Progenitor cell of endocrine pancreas (in vitro differentiated cells): ENCODE data around the gene DNAJB6. TPM values are rescaled to one million over a fixed set of nuclear protein-coding genes. Genes with fewer than 3 reads are reported as not detected.

ENCODE experiments used
- DNase-seq: peaks from one replicate; pipeline ENCODE4 v3.0.0; 2021; ENCODE audit warnings: low spot score; ENCODE audit not compliant: unreplicated experiment
- H3K27ac Mint-ChIP-seq: 2 replicates; pipeline ENCODE4 v1.8.0; 2021; ENCODE audit warnings: mild to moderate bottlenecking, moderate library complexity, mixed read lengths
- H3K27me3 Mint-ChIP-seq: 2 replicates; pipeline ENCODE4 v1.8.0; 2021; ENCODE audit warnings: mixed read lengths
- H3K36me3 Mint-ChIP-seq: 2 replicates; pipeline ENCODE4 v1.8.0; 2022; ENCODE audit warnings: mixed read lengths; ENCODE audit not compliant: insufficient read depth
- H3K4me1 Mint-ChIP-seq: 2 replicates; pipeline ENCODE4 v1.8.0; 2021; ENCODE audit warnings: low read depth, mixed read lengths
- H3K4me3 Mint-ChIP-seq: 2 replicates; pipeline ENCODE4 v1.8.0; 2021; ENCODE audit warnings: low read depth, mild to moderate bottlenecking, moderate library complexity, mixed read lengths
- H3K9me3 Mint-ChIP-seq: 2 replicates; pipeline ENCODE4 v1.8.0; 2021; ENCODE audit warnings: low read depth, mixed read lengths
- total RNA-seq: library from RNA; stranded (reverse); gene quantifications from 2 replicates; pipeline ENCODE4 v1.2.1, GENCODE V29; 2021
- TF ChIP-seq, protein P1 (sequence below): fragments of 200-600 bp; sonication (generic); IDR thresholded peaks from one replicate; pipeline ENCODE4 v1.5.0; 2021; ENCODE audit warnings: antibody characterized with exemption, mild to moderate bottlenecking; ENCODE audit not compliant: unreplicated experiment

Gene DNAJB6
- total RNA-seq, 1 donor from 2014 or later: 119 TPM

DNA sequence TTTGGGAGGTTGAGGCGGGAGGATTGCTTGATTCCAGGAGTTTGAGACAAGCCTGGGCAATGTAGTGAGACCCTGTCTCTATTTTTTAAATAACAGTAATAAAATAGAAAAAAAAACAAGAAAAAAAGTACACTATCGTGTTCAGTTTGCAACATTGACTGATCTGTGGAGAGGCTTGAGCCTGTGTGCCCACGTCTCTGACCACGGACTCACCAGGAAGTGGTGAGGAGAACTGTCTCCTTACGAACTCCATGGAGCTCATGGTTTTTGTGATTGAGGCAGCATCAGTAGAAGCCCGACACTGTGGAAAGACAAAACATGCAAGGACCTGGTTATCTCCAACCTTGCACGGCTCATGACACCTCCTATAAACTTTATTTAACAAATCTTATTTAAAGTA is 23.9 kb upstream of the DNAJB6 start:
- TF ChIP-seq, protein P1, sequence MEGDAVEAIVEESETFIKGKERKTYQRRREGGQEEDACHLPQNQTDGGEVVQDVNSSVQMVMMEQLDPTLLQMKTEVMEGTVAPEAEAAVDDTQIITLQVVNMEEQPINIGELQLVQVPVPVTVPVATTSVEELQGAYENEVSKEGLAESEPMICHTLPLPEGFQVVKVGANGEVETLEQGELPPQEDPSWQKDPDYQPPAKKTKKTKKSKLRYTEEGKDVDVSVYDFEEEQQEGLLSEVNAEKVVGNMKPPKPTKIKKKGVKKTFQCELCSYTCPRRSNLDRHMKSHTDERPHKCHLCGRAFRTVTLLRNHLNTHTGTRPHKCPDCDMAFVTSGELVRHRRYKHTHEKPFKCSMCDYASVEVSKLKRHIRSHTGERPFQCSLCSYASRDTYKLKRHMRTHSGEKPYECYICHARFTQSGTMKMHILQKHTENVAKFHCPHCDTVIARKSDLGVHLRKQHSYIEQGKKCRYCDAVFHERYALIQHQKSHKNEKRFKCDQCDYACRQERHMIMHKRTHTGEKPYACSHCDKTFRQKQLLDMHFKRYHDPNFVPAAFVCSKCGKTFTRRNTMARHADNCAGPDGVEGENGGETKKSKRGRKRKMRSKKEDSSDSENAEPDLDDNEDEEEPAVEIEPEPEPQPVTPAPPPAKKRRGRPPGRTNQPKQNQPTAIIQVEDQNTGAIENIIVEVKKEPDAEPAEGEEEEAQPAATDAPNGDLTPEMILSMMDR: no peak
- H3K9me3 Mint-ChIP-seq: no peaks in the 10 kb centered on the region
- H3K4me3 Mint-ChIP-seq: no peak overlapping the region
- no peak for DNase-seq
- H3K4me1 Mint-ChIP-seq: peaks cover 9% of the 10 kb centered on the region
- no peak overlapping the region for H3K27ac Mint-ChIP-seq
- H3K27me3 Mint-ChIP-seq: peaks cover 4% of the 10 kb centered on the region
- no peaks in the 10 kb centered on the region for H3K36me3 Mint-ChIP-seq

DNA sequence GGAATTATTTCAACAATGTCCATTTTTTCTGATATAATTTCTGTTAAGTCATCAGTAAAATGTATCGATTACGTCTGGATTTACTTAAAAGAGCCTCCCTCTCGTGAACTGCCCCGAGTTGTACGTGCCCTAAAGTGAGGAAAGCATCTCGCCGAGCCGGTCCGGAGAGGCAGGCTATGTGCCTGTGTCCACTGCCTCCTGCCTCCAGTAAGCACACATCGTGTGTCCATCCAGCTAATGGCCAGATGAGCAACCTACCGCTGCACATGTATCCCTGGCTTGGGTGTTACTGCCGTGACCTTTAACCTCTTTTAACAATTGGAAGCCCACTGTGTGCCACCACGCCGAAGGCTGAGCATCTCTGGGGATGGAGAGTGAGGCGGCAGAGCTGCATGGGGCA is 23.2 kb upstream of the DNAJB6 start:
- no peak overlapping the region for H3K4me3 Mint-ChIP-seq
- TF ChIP-seq, protein P1: no peak
- H3K36me3 Mint-ChIP-seq: no peaks in the 10 kb centered on the region
- H3K4me1 Mint-ChIP-seq: peaks cover 9% of the 10 kb centered on the region
- H3K27me3 Mint-ChIP-seq: peaks cover 4% of the 10 kb centered on the region
- DNase-seq: no peak
- no peaks in the 10 kb centered on the region for H3K9me3 Mint-ChIP-seq
- H3K27ac Mint-ChIP-seq: no peak overlapping the region

DNA sequence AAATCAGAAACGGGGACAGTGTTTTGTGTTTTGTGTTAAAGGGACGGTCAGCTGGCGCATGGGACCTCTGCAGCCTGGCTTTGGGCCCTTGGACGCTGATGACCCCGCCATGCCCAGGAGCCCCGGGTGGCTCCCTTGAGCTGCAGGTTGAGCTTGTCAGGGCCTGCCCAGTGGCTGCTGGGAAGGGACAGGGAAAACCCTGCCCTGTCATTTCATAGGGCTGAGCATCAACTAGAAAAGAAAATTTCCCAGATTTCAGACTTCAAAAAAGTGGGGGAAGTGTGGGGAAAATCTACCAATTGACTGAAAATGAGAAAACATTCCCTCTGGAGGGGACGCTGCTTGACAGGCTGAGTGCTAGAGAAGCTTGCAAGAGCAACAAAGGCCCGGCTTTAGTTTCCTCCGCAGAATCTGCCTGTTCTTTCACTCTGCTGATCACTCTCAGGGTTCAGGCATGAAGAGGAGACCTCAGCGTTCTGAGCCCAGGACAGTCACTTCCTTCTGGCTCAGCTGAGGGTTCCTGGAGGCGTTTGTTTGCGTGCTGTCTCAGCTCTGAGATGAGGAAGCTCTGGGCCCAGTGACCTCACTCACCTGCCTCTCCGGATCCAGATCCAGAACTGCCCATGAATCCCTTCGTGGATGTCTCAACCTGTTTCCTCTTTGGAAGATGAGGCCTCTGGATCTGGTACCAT is 18.6 kb upstream of the DNAJB6 start:
- H3K36me3 Mint-ChIP-seq: no peaks in the 10 kb centered on the region
- no peaks in the 10 kb centered on the region for H3K27me3 Mint-ChIP-seq
- no peak overlapping the region for H3K27ac Mint-ChIP-seq
- no peaks in the 10 kb centered on the region for H3K9me3 Mint-ChIP-seq
- H3K4me1 Mint-ChIP-seq: no peaks in the 10 kb centered on the region
- TF ChIP-seq, protein P1: no peak
- DNase-seq: no peak
- no peak overlapping the region for H3K4me3 Mint-ChIP-seq

DNA sequence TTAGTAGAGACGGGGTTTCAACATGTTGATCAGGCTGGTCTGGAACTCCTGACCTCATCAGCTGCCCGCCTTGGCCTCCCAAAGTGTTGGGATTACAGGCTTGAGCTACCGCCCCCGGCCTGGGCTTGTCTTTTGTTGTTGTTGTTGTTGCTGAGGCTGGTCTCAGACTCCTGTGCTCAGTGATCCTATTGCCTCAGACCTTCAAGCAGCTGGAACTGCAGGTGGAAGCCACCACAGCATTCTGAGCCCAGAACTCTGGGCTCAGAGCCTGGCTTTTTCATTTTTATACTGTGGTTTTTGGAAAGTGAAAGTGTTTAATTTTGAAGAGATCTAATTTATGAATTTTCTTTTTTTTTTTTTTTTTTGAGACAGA is 16.2 kb upstream of the DNAJB6 start:
- TF ChIP-seq, protein P1: no peak
- Mint-ChIP-seq H3K4me1 (no peaks in the 10 kb centered on the region), H3K27ac (no peak overlapping the region), H3K4me3 (no peak overlapping the region), H3K36me3 (no peaks in the 10 kb centered on the region), H3K9me3 (no peaks in the 10 kb centered on the region), H3K27me3 (no peaks in the 10 kb centered on the region)
- DNase-seq: no peak

DNA sequence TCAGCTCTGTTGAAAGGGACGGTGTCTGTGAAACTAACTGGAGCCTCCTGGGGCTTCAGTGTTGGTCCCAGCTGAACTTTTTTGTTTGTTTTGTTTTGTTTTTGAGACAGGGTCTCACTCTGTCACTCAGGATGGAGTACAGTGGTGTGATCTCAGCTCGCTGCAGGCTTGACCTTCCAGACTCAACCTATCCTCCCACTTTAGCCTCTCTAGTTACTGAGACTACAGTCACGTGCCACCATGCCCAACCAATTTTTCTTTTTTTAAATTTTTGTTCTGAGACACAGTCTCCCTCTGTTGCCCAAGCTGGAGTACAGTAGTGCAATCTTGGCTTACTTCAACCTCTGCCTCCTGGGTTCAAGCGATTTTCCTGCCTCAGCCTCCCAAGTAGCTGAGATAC is 13.4 kb upstream of the DNAJB6 start:
- Mint-ChIP-seq H3K9me3 (no peaks in the 10 kb centered on the region), H3K4me3 (no peak overlapping the region), H3K27me3 (no peaks in the 10 kb centered on the region), H3K4me1 (no peaks in the 10 kb centered on the region), H3K27ac (no peak overlapping the region), H3K36me3 (no peaks in the 10 kb centered on the region)
- TF ChIP-seq, protein P1: no peak
- no peak for DNase-seq
